Myocyte (in vitro differentiated cells): ENCODE results near the gene DCHS1. TPM values are rescaled to one million over a fixed set of nuclear protein-coding genes. Genes with fewer than 3 reads are reported as not detected.
A peak's percentile ranks its signal among the peaks of the same experiment; 100 is the strongest.
"Not testable (repeated sequence)": the region's sequence is repeated elsewhere in the genome, so short reads cannot be mapped to it uniquely, and the experiment has no call there.

Experiments used
- DNase-seq: peaks from one replicate; pipeline ENCODE4 v3.0.0-alpha.2; 2012; ENCODE audit warnings: low read depth
- polyA plus RNA-seq: library from polyadenylated mRNA; unstranded; fragments of >200 nt; gene quantifications from one replicate; pipeline ENCODE4 v1.2.1, GENCODE V29; 2012; ENCODE audit warnings: missing spikeins
- total RNA-seq: library from RNA; depleted of rRNA; stranded (reverse); fragments of >200 nt; gene quantifications from 2 replicates; pipeline ENCODE4 v1.2.3, GENCODE V29; 2014

DCHS1 gene
- 0.73 and 0.78 TPM in 2 replicates for total RNA-seq
- polyA plus RNA-seq, result 0.50 TPM

- no peak for DNase-seq
These were observed at the start of gene DCHS1 for GRCh38 chr11:6655790-6656583. TSS of gene DCHS1 (minus strand) at chr11:6655809. CDS start at chr11:6641613, 14,196 bp downstream.

- DNase-seq, result peak; percentile 78
These were observed 47.8 kb upstream of the DCHS1 start for GRCh38 chr11:6703247-6704063.

GRCh38 chr11:6701955-6702354 is 46.3 kb upstream of the DCHS1 start:
- not testable (repeated sequence) for DNase-seq

GRCh38 chr11:6695377-6695776 is 39.8 kb upstream of the DCHS1 start:
- DNase-seq, result peak; percentile 77

GRCh38 chr11:6694229-6694535 is 38.6 kb upstream of the DCHS1 start:
- DNase-seq, result no peak

GRCh38 chr11:6693342-6694228 is 38.0 kb upstream of the DCHS1 start:
- peak; percentile 86 for DNase-seq

- no peak for DNase-seq
These were observed 36.5 kb upstream of the DCHS1 start for GRCh38 chr11:6692128-6692527.

GRCh38 chr11:6690431-6691132 is 35.0 kb upstream of the DCHS1 start:
- not testable (repeated sequence) for DNase-seq

- DNase-seq, result no peak
These were observed 32.3 kb upstream of the DCHS1 start for GRCh38 chr11:6687876-6688275.

GRCh38 chr11:6686006-6686405 is 30.4 kb upstream of the DCHS1 start:
- DNase-seq, result no peak

- DNase-seq, result not testable (repeated sequence)
These were observed 28.5 kb upstream of the DCHS1 start for GRCh38 chr11:6684068-6684467.

- peak; percentile 100 for DNase-seq
These were observed 27.6 kb upstream of the DCHS1 start, which contains the start of gene MRPL17 for GRCh38 chr11:6682936-6683861. TSS of gene MRPL17 (minus strand) at chr11:6683340. CDS start at chr11:6683296, 44 bp downstream.

GRCh38 chr11:6682591-6682935 is 27.0 kb upstream of the DCHS1 start:
- no peak for DNase-seq

- peak; percentile 76 for DNase-seq
These were observed 26.3 kb upstream of the DCHS1 start for GRCh38 chr11:6681949-6682348.

GRCh38 chr11:6681505-6681904 is 25.9 kb upstream of the DCHS1 start:
- DNase-seq, result no peak

- no peak for DNase-seq
These were observed 21.4 kb upstream of the DCHS1 start for GRCh38 chr11:6677018-6677417.

GRCh38 chr11:6674862-6675261 is 19.3 kb upstream of the DCHS1 start:
- no peak for DNase-seq

- no peak for DNase-seq
These were observed 18.6 kb upstream of the DCHS1 start for GRCh38 chr11:6674219-6674597.

GRCh38 chr11:6673523-6674218 is 18.1 kb upstream of the DCHS1 start:
- DNase-seq, result no peak
